Measurements from ENCODE around the gene ADGRG3.

The ADGRG3 gene

GRCh38 chr16:57704011-57704904 lies 36.2 kb downstream of the ADGRG3 start:
- Histone ChIP-seq H3K4me3 (ENCODE audit: low read depth, low read length) (no peak overlapping the region), H3K27ac (ENCODE audit: extremely low read depth, low read depth, low read length) (no peak overlapping the region), H3K4me1 (ENCODE audit: control insufficient read depth, insufficient read depth, low read length) (no peaks in the 10 kb centered on the region), H3K9me3 (ENCODE audit: control insufficient read depth, insufficient read depth, low read depth, low read length) (no peaks in the 10 kb centered on the region), H3K36me3 (ENCODE audit: control insufficient read depth in 2 of 2, insufficient read depth in 1 of 2, low read length in 2 of 2) (no peaks in the 10 kb centered on the region)
- CTCF ChIA-PET = no interaction called here
- POLR2A ChIA-PET = interaction anchor here (0.6 kb wide), 1 partner anchor 31 kb away, joined by 6 read pairs; no protein-coding TSS in a partner anchor
- TF ChIP-seq ZEB2 (tag by site-specific recombination; IDR thresholded peaks at IDR 0.05) = no peak
- no peak for TF ChIP-seq ZNF112 (tag by site-specific recombination; IDR thresholded peaks at IDR 0.05)
- TF ChIP-seq, protein P1, sequence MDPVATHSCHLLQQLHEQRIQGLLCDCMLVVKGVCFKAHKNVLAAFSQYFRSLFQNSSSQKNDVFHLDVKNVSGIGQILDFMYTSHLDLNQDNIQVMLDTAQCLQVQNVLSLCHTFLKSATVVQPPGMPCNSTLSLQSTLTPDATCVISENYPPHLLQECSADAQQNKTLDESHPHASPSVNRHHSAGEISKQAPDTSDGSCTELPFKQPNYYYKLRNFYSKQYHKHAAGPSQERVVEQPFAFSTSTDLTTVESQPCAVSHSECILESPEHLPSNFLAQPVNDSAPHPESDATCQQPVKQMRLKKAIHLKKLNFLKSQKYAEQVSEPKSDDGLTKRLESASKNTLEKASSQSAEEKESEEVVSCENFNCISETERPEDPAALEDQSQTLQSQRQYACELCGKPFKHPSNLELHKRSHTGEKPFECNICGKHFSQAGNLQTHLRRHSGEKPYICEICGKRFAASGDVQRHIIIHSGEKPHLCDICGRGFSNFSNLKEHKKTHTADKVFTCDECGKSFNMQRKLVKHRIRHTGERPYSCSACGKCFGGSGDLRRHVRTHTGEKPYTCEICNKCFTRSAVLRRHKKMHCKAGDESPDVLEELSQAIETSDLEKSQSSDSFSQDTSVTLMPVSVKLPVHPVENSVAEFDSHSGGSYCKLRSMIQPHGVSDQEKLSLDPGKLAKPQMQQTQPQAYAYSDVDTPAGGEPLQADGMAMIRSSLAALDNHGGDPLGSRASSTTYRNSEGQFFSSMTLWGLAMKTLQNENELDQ (tag by site-specific recombination; IDR thresholded peaks at IDR 0.05; ENCODE audit: low read depth) = no peak
- no peak for TF ChIP-seq ZNF555 (tag by site-specific recombination; conservative IDR thresholded peaks at IDR 0.05)
- TF ChIP-seq GFI1B (tag by site-specific recombination; IDR thresholded peaks at IDR 0.05) = no peak
- TF ChIP-seq ZNF350 (tag by site-specific recombination; IDR thresholded peaks at IDR 0.05) = no peak
- no peak for TF ChIP-seq ZNF16 (tag by site-specific recombination; IDR thresholded peaks at IDR 0.05; ENCODE audit: low read depth)
- TF ChIP-seq ZNF514 (tag by site-specific recombination; IDR thresholded peaks at IDR 0.05) = no peak
- no peak for TF ChIP-seq ZNF571 (tag by site-specific recombination; IDR thresholded peaks at IDR 0.05)
- no peak for TF ChIP-seq ZBTB1 (tag by site-specific recombination; IDR thresholded peaks at IDR 0.05)
- no peak for TF ChIP-seq ZNF202 (tag by site-specific recombination; IDR thresholded peaks at IDR 0.05; ENCODE audit: borderline replicate concordance)
- TF ChIP-seq SP3 (tag by site-specific recombination; IDR thresholded peaks at IDR 0.05) = no peak
- no peak for TF ChIP-seq KLF16 (tag by site-specific recombination; IDR thresholded peaks at IDR 0.05)

GRCh38 chr16:57704905-57705852 lies 37.1 kb downstream of the ADGRG3 start:
- Histone ChIP-seq H3K36me3 (ENCODE audit: control insufficient read depth in 2 of 2, insufficient read depth in 1 of 2, low read length in 2 of 2) (no peaks in the 10 kb centered on the region), H3K4me1 (ENCODE audit: control insufficient read depth, insufficient read depth, low read length) (no peaks in the 10 kb centered on the region), H3K4me3 (ENCODE audit: low read depth, low read length) (no peak overlapping the region), H3K9me3 (ENCODE audit: control insufficient read depth, insufficient read depth, low read depth, low read length) (no peaks in the 10 kb centered on the region), H3K27ac (ENCODE audit: extremely low read depth, low read depth, low read length) (no peak overlapping the region)
- ChIA-PET POLR2A (no interaction called here), CTCF (no interaction called here)
- TF ChIP-seq ZFP69B (tag by site-specific recombination; IDR thresholded peaks at IDR 0.05) (no peak), ZNF560 (tag by site-specific recombination; IDR thresholded peaks at IDR 0.05; ENCODE audit: borderline replicate concordance) (no peak), ZIC2 (tag by site-specific recombination; IDR thresholded peaks at IDR 0.05) (no peak), WT1 (tag by site-specific recombination; IDR thresholded peaks at IDR 0.05) (peak; percentile 77), ZNF626 (tag by site-specific recombination; IDR thresholded peaks at IDR 0.05) (no peak), TRIM28 (IDR thresholded peaks at IDR 0.05; ENCODE audit: borderline replicate concordance, low read length) (no peak), ZNF366 (tag by site-specific recombination; conservative IDR thresholded peaks at IDR 0.05) (peak; percentile 89), ZNF585B (tag by site-specific recombination; IDR thresholded peaks at IDR 0.05) (no peak), ZNF549 (tag by site-specific recombination; IDR thresholded peaks at IDR 0.05) (no peak), ZNF169 (tag by site-specific recombination; IDR thresholded peaks at IDR 0.05) (no peak), ZNF146 (tag by site-specific recombination; IDR thresholded peaks at IDR 0.05) (no peak), KLF7 (tag by site-specific recombination; IDR thresholded peaks at IDR 0.05; ENCODE audit: borderline replicate concordance) (no peak), YY1 (tag by site-specific recombination; IDR thresholded peaks at IDR 0.05) (no peak), ZBTB17 (tag by site-specific recombination; IDR thresholded peaks at IDR 0.05) (peak; percentile 86), ZNF701 (tag by site-specific recombination; IDR thresholded peaks at IDR 0.05) (no peak), GLIS1 (tag by site-specific recombination; IDR thresholded peaks at IDR 0.05) (no peak)
- TF ChIP-seq, protein P2, sequence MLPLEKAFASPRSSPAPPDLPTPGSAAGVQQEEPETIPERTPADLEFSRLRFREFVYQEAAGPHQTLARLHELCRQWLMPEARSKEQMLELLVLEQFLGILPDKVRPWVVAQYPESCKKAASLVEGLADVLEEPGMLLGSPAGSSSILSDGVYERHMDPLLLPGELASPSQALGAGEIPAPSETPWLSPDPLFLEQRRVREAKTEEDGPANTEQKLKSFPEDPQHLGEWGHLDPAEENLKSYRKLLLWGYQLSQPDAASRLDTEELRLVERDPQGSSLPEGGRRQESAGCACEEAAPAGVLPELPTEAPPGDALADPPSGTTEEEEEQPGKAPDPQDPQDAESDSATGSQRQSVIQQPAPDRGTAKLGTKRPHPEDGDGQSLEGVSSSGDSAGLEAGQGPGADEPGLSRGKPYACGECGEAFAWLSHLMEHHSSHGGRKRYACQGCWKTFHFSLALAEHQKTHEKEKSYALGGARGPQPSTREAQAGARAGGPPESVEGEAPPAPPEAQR (tag by site-specific recombination; IDR thresholded peaks at IDR 0.05) = no peak
- TF ChIP-seq, protein P3, sequence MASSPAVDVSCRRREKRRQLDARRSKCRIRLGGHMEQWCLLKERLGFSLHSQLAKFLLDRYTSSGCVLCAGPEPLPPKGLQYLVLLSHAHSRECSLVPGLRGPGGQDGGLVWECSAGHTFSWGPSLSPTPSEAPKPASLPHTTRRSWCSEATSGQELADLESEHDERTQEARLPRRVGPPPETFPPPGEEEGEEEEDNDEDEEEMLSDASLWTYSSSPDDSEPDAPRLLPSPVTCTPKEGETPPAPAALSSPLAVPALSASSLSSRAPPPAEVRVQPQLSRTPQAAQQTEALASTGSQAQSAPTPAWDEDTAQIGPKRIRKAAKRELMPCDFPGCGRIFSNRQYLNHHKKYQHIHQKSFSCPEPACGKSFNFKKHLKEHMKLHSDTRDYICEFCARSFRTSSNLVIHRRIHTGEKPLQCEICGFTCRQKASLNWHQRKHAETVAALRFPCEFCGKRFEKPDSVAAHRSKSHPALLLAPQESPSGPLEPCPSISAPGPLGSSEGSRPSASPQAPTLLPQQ (tag by site-specific recombination; IDR thresholded peaks at IDR 0.05) = no peak
